A673 (cell line): ENCODE measurements around the gene SCYL3. TPM values are rescaled to one million over a fixed set of nuclear protein-coding genes. Genes with fewer than 3 reads are reported as not detected.

ENCODE experiments used
- BruUV-seq: library from RNA; stranded (reverse); fragments of 400-500 nt; replicated peaks from 2 replicates; lab custom pipeline; 2021; lab: Mats Ljungman, UMichigan
- CTCF ChIA-PET: fragments of 300-600 bp; sonication (Branson Sonifier 250); formaldehyde crosslinking; loops from one replicate; lab custom pipeline; 2022; ENCODE audit warnings: antibody characterized with exemption; lab: Charles Lee
- POLR2A ChIA-PET: fragments of 300-600 bp; sonication (Branson Sonifier 250); formaldehyde crosslinking; loops from one replicate; lab custom pipeline; 2022; ENCODE audit warnings: antibody characterized with exemption; ENCODE audit not compliant: low non-redundant PET; lab: Charles Lee
- DNase-seq: peaks from one replicate; pipeline ENCODE4 v3.0.0-alpha.2; 2015; ENCODE audit warnings: low spot score
- H3K27ac ChIP-seq: fragments of 200-600 bp; sonication (generic); 2 replicates; pipeline ENCODE4 v1.5.1; 2016; ENCODE audit warnings: mixed run types, low read depth, mild to moderate bottlenecking, mixed read lengths, antibody characterized with exemption, low read length; ENCODE audit not compliant: poor library complexity, severe bottlenecking
- H3K27me3 ChIP-seq: fragments of 200-600 bp; sonication (generic); replicated peaks from 2 replicates; pipeline ENCODE4 v1.6.1; 2017; ENCODE audit warnings: mixed run types, low read depth, mild to moderate bottlenecking, mixed read lengths, antibody characterized with exemption, low read length; ENCODE audit not compliant: insufficient read depth, poor library complexity
- H3K36me3 ChIP-seq: fragments of 200-600 bp; sonication (generic); 2 replicates; pipeline ENCODE4 v1.6.1; 2016; ENCODE audit warnings: mixed run types, mild to moderate bottlenecking, mixed read lengths, antibody characterized with exemption, low read length; ENCODE audit not compliant: insufficient read depth, poor library complexity, severe bottlenecking
- H3K4me1 ChIP-seq: fragments of 200-600 bp; sonication (generic); 2 replicates; pipeline ENCODE4 v1.6.1; 2017; ENCODE audit warnings: mixed run types, mild to moderate bottlenecking, mixed read lengths, antibody characterized with exemption, low read length; ENCODE audit not compliant: insufficient read depth, poor library complexity, severe bottlenecking
- H3K4me3 ChIP-seq: fragments of 200-600 bp; sonication (generic); 2 replicates; pipeline ENCODE4 v1.5.1; 2016; ENCODE audit warnings: low read depth, mixed run types, mild to moderate bottlenecking, mixed read lengths, low read length; ENCODE audit not compliant: poor library complexity, severe bottlenecking
- H3K9me3 ChIP-seq: fragments of 200-600 bp; sonication (generic); 2 replicates; pipeline ENCODE4 v1.6.1; 2016; ENCODE audit warnings: mixed run types, low read depth, mild to moderate bottlenecking, mixed read lengths, antibody characterized with exemption, low read length; ENCODE audit not compliant: poor library complexity, severe bottlenecking
- CTCF ChIP-seq: fragments of 300-800, 200-600 bp; sonication (generic); conservative IDR thresholded peaks from 2 replicates; pipeline ENCODE4 v1.5.1; 2017; ENCODE audit warnings: low read depth, mild to moderate bottlenecking, antibody characterized with exemption, low read length, moderate library complexity, mixed read lengths
- EZH2 ChIP-seq: fragments of 200-600 bp; sonication (generic); IDR thresholded peaks from 2 replicates; pipeline ENCODE4 v1.6.1; 2017; ENCODE audit warnings: borderline replicate concordance, low read depth, mild to moderate bottlenecking, mixed read lengths, antibody characterized with exemption, low read length; ENCODE audit not compliant: poor library complexity, severe bottlenecking
- intact Hi-C: fragments of 100-400 bp; cut with micrococcal nuclease; formaldehyde crosslinking; loops from one replicate; pipeline ENCODE4 v1.10.0; 2022; ENCODE audit not compliant: unreplicated experiment
- total RNA-seq: library from RNA; stranded (reverse); gene quantifications from 2 replicates; pipeline ENCODE4 v1.2.3, GENCODE V29; 2021

Gene SCYL3
- total RNA-seq, 1 experiment from 2014 or later: 5.3 TPM

- Histone ChIP-seq H3K27ac (no peak overlapping the region), H3K27me3 (peaks cover 25% of the 10 kb centered on the region), H3K4me1 (peaks cover 18% of the 10 kb centered on the region), H3K4me3 (no peak overlapping the region), H3K9me3 (no peaks in the 10 kb centered on the region), H3K36me3 (no peaks in the 10 kb centered on the region)
- intact Hi-C loops: no loop called here
- ChIA-PET CTCF (no interaction called here), POLR2A (no interaction called here)
- DNase-seq: no peak
- no TSS peak for BruUV-seq
- TF ChIP-seq CTCF (no peak), EZH2 (no peak)
These were observed 2.3 kb upstream of the SCYL3 start for GRCh38 chr1:169896013-169896412.

GRCh38 chr1:169894424-169895145, 889 bp upstream of the SCYL3 start:
- Histone ChIP-seq H3K9me3 (no peaks in the 10 kb centered on the region), H3K27ac (peak overlapping the region; percentile 99), H3K27me3 (peaks cover 20% of the 10 kb centered on the region), H3K36me3 (no peaks in the 10 kb centered on the region), H3K4me3 (peak overlapping the region; percentile 95), H3K4me1 (peaks cover 23% of the 10 kb centered on the region)
- TF ChIP-seq CTCF: no peak
- TF ChIP-seq EZH2: no peak
- POLR2A ChIA-PET: no interaction called here
- intact Hi-C loops: no loop called here
- no peak for DNase-seq
- TSS peak; percentile 100 for BruUV-seq
- CTCF ChIA-PET: no interaction called here

- Histone ChIP-seq H3K27ac (peak overlapping the region; percentile 99), H3K36me3 (no peaks in the 10 kb centered on the region), H3K9me3 (no peaks in the 10 kb centered on the region), H3K4me1 (peaks cover 23% of the 10 kb centered on the region), H3K4me3 (peak overlapping the region; percentile 95), H3K27me3 (peaks cover 10% of the 10 kb centered on the region)
- peak; percentile 31 for DNase-seq
- ChIA-PET CTCF (interaction anchor here (0.6 kb wide), 1 partner anchor 28 kb away, joined by 4 read pairs; no protein-coding TSS in a partner anchor), POLR2A (interaction anchor here (0.6 kb wide), 1 partner anchor 663 kb away, joined by 6 read pairs; no protein-coding TSS in a partner anchor)
- intact Hi-C loops: no loop called here
- no TSS peak for BruUV-seq
- TF ChIP-seq EZH2 (no peak), CTCF (no peak)
These were observed 610 bp downstream of the SCYL3 start for GRCh38 chr1:169892927-169893644.
